Right ventricle myocardium inferior (tissue), 1 donor: ENCODE data around the gene NUP43. TPM values are rescaled to one million over a fixed set of nuclear protein-coding genes. Genes with fewer than 3 reads are reported as not detected.
A peak's percentile ranks its signal among the peaks of the same experiment; 100 is the strongest.
"Not testable (repeated sequence)": the region's sequence is repeated elsewhere in the genome, so short reads cannot be mapped to it uniquely, and the experiment has no call there.

Experiments
- ATAC-seq: fragments of 200-7000 bp; cut with Tn5 transposase; one replicate; pipeline ENCODE4 v1.9.1; 2020; ENCODE audit warnings: mild to moderate bottlenecking, moderate library complexity
- DNase-seq: peaks from one replicate; pipeline ENCODE4 v3.0.0; 2021; ENCODE audit errors: missing footprints
- intact Hi-C: fragments of 100-400 bp; cut with DNase I; formaldehyde crosslinking; loops from one replicate; pipeline ENCODE4 v1.11.0; 2022
- total RNA-seq: library from RNA; stranded (reverse); fragmentation: NEBNext Ultra II Directional; extraction: Animal tissue kit (Norgen Biotek cat#: 25700); gene quantifications from one replicate; pipeline ENCODE4 v1.2.1, GENCODE V29; 2021
- donor health status: DM: no; HTN: yes; CAD: no; lungs with severe emphysema.

NUP43 gene
- total RNA-seq, 1 donor from 2014 or later = 28.1 TPM

DNA sequence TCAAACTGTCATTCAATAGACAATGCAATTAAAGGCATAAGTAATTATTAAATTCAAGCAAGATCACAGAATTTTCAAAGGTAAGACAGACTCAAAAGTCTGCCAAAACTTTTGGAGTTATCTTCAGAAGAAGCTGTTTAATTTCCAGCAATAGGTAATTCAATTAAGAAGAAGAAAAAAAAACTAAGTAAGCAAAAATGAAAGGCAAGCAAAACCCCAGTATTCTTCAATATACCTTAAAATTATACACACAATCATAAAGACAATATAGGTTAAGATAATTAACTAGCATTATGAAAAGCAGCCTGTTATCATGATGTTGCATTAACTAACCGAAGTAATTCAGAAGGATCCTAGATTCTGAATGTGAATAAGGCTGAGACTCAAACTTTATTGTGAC is 31.9 kb downstream of the NUP43 start:
- no peak for ATAC-seq
- intact Hi-C loops = loop anchor here (10.0 kb wide), 1 partner anchor 150 kb away; the partner anchor contains the start of gene GINM1
- no peak for DNase-seq

DNA sequence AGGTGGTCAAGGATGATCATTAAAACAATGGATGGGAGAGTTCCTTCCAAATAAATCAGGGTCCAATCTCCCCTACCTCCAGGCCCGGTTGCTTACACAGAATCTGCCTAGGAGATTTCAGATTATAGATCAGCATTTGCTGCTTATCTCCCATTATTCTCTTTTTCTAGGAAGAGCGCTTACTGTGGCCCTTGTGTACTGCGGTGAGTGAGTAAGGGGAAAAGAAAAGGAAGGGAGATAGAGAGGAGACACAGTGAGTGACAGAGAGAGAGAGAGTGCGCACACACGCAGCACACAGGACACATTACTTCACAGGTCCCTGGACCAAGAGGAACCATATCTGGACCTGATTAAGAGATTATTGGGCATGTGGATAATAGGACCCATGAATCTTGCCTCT is 34.6 kb downstream of the NUP43 start:
- ATAC-seq = no peak
- intact Hi-C loops = loop anchor here (10.0 kb wide), 1 partner anchor 147 kb away; the partner anchor contains the start of gene GINM1
- DNase-seq = no peak

DNA sequence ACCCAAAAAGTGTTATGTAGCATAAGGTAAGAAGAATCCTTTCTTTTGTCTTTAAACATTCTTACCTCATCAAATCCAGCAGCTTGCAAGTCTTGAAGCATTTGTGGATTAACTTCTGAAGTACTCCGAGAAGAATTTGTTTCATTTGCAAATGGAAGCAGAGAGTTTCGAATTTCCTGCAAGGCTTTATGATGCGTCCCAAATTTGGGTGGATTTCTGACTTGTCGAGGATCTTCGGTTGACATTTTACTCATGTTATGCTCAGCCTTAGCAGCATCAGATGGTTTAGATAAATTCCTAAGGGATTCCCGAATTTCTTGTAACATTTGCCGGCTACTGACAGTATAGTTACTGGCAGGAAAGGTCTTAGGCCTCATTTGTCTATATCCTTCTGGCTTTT is 44.6 kb downstream of the NUP43 start:
- intact Hi-C loops = no loop called here
- DNase-seq = no peak

DNA sequence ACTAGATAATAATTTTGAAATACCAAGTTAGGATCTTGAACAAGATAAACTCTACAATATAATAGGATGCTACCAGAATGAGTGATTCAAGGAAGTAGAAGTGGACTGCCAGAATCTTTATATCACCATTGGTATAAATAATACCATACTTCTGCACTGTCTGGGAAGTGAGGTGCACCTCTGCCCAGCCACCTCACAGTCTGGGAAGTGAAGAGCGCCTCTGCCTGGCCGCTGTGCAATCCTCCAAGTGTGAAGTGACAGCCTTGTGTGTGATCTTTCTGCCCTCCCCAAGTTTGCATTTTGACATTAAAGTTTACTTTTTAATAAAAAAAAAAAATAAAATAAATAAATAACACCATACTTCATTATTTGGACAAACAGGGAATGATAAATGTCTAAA is 47.2 kb downstream of the NUP43 start:
- DNase-seq = no peak
- intact Hi-C loops = no loop called here
- ATAC-seq = no peak

More for the DNA sequence above, 44.6 kb downstream of the NUP43 start:
- ATAC-seq = no peak

DNA sequence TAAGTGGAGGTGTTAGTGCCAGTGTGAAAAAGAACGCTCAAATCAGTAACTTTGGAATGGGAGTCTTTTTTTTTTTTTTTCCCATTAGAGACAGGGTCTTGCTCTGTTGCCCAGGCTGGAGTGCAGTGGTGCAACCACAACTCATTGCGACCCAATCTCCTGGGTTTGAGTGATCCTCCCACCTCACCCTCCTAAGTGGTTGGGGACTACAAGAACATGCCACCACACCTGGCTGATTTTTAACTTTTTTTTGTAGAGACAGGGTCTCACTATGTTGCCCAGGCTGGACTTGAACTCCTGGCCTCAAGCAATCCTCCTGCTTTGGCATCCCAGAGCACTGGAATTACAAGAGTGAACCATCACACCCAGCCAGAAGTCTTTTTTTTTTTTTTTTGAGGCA is 48.2 kb downstream of the NUP43 start:
- DNase-seq (no peak), ATAC-seq (no peak)
- intact Hi-C loops = no loop called here

DNA sequence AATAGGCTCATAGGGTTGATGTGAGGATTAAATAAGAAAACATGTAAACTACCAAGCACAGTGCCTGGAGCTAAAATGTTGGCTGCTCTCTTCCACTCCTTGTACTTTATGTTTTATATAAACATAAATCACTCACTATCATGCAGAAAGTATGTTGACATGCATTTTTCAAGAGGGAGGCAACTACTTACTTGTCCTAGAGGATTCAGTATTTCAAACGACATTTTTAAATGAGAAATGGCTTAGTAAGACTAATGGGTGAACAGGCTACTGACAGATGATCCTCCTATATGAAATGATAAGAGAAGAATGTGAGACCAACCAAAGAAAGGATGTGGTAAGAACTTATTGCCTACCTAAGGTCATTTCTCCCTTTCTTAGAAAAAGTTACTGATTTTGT is 49.4 kb downstream of the NUP43 start:
- intact Hi-C loops = no loop called here
- ATAC-seq (no peak), DNase-seq (no peak)

DNA sequence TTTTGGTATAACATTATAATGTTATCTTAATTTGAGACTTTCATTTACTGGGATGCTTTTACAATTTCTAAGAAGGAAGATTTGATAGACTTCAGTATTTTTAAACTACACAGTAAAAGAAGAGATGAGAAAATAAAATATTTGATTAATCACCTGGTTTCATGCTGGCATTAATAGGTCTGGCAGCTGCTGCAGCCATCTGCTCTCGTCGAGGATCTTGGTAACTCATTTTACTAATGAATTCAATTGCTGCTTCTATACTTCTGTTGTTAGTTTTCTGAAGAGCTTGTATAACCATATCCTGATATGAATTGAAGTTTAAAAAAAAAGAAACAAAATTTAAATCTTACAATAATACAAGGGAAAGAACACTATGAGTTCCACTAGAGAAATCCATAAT is 51.4 kb downstream of the NUP43 start:
- no peak for ATAC-seq
- no peak for DNase-seq
- intact Hi-C loops = no loop called here

DNA sequence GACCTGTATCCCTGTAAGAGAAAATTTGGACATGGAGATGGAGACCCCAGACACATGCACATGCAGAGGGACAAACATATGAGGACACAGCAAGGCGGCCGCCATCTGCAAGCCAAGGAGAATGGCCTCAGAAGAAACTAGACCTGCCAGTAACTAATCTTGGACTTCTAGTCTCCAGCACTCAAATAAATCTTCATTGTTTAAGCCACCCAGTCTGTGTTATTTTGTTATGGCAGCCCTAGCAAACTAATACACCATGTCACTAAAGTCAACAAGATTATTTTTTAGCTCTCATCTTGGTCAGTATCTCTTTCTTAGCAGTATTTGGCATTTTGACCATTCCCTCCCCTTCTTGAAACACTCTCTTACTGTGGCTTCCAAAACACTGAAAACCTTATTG is 55.1 kb downstream of the NUP43 start:
- DNase-seq = no peak
- intact Hi-C loops = no loop called here
- no peak for ATAC-seq

DNA sequence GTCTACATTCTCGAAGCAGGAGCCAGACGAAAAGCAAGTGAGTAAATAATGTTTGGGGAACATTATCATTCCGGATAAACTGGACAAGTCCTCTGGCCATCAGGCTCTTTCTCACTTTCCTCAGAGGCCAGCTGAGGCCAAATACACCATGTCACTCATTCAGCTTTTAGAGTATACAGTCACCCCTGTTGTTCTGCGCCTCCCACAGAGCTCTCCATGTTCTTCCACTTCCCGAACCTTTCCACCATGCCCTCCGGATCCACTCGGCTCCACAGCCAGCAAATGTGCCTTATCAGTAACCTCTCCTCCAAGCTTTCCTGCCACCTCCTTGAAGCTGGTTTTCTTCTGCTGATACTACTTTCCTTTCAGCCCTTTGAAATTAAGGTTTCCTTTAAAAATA is 60.1 kb downstream of the NUP43 start:
- ATAC-seq (peak; percentile 37), DNase-seq (no peak)
- intact Hi-C loops = no loop called here

DNA sequence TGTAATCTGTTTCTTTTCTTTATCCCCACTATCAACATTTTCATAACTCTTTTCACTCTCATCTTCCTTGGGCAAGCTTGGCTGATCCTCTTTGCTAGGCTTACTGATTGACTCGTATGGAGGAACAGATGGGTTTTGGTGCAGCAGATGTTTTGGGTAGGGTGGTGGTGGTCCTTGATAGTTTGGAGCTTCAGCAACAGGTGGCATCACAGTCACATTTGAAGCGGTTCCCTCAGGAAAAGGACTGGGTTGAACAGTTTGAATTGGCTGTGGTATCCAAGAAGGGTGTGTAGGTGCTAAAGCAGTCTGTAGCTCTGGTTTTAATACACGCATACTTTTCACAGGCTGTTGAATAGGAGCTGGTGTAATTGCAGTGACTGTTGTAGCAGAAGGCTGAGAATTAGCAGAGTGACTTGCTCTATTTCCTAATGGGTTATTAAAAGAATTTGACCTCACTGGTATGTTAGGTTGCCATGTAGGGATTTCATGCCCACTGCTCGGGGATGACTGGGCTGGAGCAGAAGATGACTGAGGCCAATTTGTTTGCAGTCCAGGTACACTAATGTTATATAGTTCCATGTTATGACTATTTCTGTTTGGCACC is 63.0 kb downstream of the NUP43 start:
- intact Hi-C loops = no loop called here
- ATAC-seq (peak; percentile 82), DNase-seq (no peak)

DNA sequence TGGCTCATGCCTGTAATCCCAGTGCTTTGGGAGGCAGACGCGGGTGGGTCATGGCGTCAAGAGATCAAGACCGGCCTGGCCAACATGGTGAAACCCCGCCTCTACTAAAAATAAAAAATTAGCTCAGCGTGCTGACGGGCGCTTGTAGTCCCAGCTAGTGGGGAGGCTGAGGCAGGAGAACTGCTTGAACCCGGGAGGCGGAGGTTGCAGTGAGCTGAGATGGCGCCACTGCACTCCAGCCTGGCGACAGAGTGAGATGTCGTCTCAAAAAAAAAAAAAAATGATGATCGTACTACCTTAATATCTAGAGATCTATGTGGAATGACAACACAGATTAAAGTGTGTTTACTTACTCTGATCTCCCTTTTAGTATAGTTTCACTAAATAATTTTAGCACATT is 64.5 kb downstream of the NUP43 start:
- intact Hi-C loops, ATAC-seq, DNase-seq: not testable (repeated sequence)

DNA sequence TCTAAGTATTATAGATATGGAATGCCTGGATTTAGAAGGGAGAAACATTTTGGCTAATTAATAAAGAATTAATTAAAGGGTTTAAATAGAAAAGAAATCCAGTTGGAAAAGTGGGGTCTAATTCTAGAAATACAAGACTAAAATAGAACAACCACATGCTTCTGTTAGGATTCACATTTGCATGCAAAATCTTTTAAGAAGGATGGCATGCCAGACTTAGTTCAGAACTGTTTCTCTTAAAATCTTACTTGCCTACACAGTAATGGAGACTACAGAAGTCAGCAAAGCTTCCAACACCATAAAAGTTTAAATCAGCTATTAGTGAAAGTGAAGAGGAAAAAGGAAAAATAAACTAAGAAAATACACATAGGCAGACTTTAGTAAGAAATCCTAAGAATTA is 65.1 kb downstream of the NUP43 start:
- DNase-seq (no peak), ATAC-seq (no peak)
- intact Hi-C loops = no loop called here

DNA sequence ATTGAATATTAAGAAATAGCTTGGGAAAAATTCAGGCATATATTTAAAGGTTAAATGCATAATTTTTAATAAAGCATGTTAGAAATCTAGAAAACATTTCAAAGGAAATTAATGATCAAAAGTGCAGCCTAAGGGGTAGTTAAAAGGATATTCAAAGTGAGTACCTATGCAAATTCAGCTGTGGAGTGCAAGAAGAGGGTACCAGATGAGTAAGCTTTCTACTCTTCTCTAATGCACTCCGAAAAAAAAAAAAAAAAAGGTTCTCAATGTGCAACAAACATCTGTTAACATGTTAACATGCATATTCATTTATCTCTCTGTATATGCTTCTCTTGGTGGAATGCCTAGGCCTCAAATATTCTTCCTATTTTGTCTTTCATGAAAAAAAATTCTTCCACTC is 65.8 kb downstream of the NUP43 start:
- intact Hi-C loops = no loop called here
- DNase-seq (no peak), ATAC-seq (no peak)

Other genes with a start within 250 kb of the NUP43 start
- 15.3 TPM for gene PPIL4, start 200.5 kb downstream of the NUP43 start, total RNA-seq
- gene GINM1, start 180.2 kb downstream of the NUP43 start, total RNA-seq = 51.3 TPM
- gene KATNA1, start 97.8 kb downstream of the NUP43 start, total RNA-seq = 11.4 TPM
- gene LATS1, start 28.4 kb downstream of the NUP43 start, total RNA-seq = 10.3 TPM
- 173 TPM for gene PCMT1, start 3.2 kb upstream of the NUP43 start, total RNA-seq
- 21.5 TPM for gene LRP11, start 117.8 kb upstream of the NUP43 start, total RNA-seq
- gene RAET1E, start 151.6 kb upstream of the NUP43 start, total RNA-seq = 0.27 TPM
- gene RAET1G, start 176.6 kb upstream of the NUP43 start, total RNA-seq = 0.22 TPM
- 1.3 TPM for gene ULBP2, start 195.5 kb upstream of the NUP43 start, total RNA-seq
- gene ULBP1, start 217.4 kb upstream of the NUP43 start, total RNA-seq = 0.30 TPM